Thoracic aorta (tissue), 2 donors: Measurements from ENCODE around the gene THEM5. TPM values are rescaled to one million over a fixed set of nuclear protein-coding genes. Genes with fewer than 3 reads are reported as not detected.

Source experiments
- ATAC-seq: fragments of 150-250 bp; one replicate; pipeline ENCODE4 v1.8.0; 2017; ENCODE audit warnings: low read depth; ENCODE audit not compliant: insufficient number of reproducible peaks, low FRiP score
- DNase-seq: peaks from one replicate; pipeline ENCODE4 v3.0.0-alpha.2; 2020; ENCODE audit warnings: low spot score
- H3K27ac ChIP-seq, 2 donors: fragments of 200-600 bp; sonication (generic); 1 replicate in 1 of 2; 2 replicates in 1 of 2; pipeline ENCODE4 v1.5.1; 2016; ENCODE audit warnings: mild to moderate bottlenecking in 2 of 2, moderate library complexity in 2 of 2
- H3K27me3 ChIP-seq: fragments of 200-600 bp; sonication (generic); replicated peaks from 2 replicates; pipeline ENCODE4 v1.6.0; 2016; ENCODE audit warnings: mild to moderate bottlenecking; ENCODE audit not compliant: insufficient read depth
- H3K36me3 ChIP-seq: fragments of 200-600 bp; sonication (generic); one replicate; pipeline ENCODE4 v1.5.1; 2016
- H3K4me1 ChIP-seq, 2 donors: fragments of 200-600 bp; sonication (generic); 1 replicate in 1 of 2; 2 replicates in 1 of 2; pipeline versions ENCODE4 v1.5.1 to v1.6.0; 2016; ENCODE audit warnings: low read depth in 2 of 2, mild to moderate bottlenecking in 1 of 2; ENCODE audit not compliant: control insufficient read depth in 1 of 2
- H3K4me3 ChIP-seq: fragments of 200-600 bp; sonication (generic); 2 replicates; pipeline ENCODE4 v1.5.1; 2016; ENCODE audit warnings: mild to moderate bottlenecking
- H3K9me3 ChIP-seq: fragments of 200-600 bp; sonication (generic); 2 replicates; pipeline ENCODE4 v1.5.1; 2016
- total RNA-seq, 2 donors: library from RNA; depleted of rRNA; stranded (reverse); fragments of >200 nt; gene quantifications; one replicate each; pipeline versions ENCODE4 v1.1.0 to v1.2.3, GENCODE V29; 2016
- TF ChIP-seq, protein P1 (sequence below): fragments of 200-600 bp; sonication (generic); IDR thresholded peaks from one replicate; pipeline ENCODE4 v1.5.1; 2019; ENCODE audit warnings: antibody characterized with exemption

The THEM5 gene
- total RNA-seq, 2 donors from 2014 or later, result not detected

DNA sequence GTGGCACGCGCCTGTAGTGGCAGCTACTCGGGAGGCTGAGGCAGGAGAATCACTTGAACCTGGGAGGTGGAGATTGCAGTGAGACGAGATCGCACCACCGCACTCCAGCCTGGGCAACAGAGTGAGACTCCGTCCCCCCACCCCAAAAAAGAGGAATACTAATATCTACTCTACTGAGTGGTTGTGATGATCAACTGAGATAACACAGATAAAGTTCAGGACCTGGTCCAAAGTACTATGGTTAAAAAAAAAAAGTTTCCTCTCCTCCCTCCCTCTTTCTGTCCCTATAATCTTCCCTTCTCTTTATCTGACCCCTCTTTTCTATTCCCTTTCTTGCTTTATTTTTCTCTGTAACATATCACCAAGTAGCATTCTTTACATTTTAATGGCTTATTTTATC, 17.9 kb downstream of the THEM5 start:
- Histone ChIP-seq H3K4me1 (peaks cover 14 to 30% of the 10 kb centered on the region in 2 donors), H3K9me3 (no peaks in the 10 kb centered on the region), H3K36me3 (no peaks in the 10 kb centered on the region), H3K4me3 (no peak overlapping the region), H3K27ac (no peak overlapping the region), H3K27me3 (no peaks in the 10 kb centered on the region)
- no peak for DNase-seq
- TF ChIP-seq, protein P1, sequence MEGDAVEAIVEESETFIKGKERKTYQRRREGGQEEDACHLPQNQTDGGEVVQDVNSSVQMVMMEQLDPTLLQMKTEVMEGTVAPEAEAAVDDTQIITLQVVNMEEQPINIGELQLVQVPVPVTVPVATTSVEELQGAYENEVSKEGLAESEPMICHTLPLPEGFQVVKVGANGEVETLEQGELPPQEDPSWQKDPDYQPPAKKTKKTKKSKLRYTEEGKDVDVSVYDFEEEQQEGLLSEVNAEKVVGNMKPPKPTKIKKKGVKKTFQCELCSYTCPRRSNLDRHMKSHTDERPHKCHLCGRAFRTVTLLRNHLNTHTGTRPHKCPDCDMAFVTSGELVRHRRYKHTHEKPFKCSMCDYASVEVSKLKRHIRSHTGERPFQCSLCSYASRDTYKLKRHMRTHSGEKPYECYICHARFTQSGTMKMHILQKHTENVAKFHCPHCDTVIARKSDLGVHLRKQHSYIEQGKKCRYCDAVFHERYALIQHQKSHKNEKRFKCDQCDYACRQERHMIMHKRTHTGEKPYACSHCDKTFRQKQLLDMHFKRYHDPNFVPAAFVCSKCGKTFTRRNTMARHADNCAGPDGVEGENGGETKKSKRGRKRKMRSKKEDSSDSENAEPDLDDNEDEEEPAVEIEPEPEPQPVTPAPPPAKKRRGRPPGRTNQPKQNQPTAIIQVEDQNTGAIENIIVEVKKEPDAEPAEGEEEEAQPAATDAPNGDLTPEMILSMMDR, result no peak
- ATAC-seq, result no peak

DNA sequence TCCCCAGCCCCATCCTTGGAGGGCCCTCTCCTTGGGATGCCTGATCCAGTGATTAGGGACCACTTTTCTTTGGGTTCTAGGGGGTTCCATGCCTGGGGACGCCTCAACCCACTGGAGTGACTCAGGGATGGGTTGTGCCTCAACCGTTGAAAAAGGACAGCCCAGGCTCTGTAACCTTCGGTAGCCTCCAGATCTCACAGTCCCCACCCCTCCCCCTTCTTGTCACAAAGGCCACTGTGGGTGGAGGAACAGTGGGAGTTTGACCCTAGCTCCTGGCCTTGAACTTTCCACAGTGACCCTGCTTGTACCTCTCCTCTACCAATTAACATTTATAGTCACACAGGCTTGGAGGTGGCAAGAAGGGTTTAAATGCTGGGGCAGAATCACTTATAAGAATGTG, 19.3 kb downstream of the THEM5 start:
- Histone ChIP-seq H3K36me3 (no peaks in the 10 kb centered on the region), H3K27ac (no peak overlapping the region), H3K27me3 (no peaks in the 10 kb centered on the region), H3K4me3 (no peak overlapping the region), H3K9me3 (no peaks in the 10 kb centered on the region), H3K4me1 (peaks cover 7 to 20% of the 10 kb centered on the region in 2 donors)
- TF ChIP-seq, protein P1, result no peak
- DNase-seq (no peak), ATAC-seq (no peak)

DNA sequence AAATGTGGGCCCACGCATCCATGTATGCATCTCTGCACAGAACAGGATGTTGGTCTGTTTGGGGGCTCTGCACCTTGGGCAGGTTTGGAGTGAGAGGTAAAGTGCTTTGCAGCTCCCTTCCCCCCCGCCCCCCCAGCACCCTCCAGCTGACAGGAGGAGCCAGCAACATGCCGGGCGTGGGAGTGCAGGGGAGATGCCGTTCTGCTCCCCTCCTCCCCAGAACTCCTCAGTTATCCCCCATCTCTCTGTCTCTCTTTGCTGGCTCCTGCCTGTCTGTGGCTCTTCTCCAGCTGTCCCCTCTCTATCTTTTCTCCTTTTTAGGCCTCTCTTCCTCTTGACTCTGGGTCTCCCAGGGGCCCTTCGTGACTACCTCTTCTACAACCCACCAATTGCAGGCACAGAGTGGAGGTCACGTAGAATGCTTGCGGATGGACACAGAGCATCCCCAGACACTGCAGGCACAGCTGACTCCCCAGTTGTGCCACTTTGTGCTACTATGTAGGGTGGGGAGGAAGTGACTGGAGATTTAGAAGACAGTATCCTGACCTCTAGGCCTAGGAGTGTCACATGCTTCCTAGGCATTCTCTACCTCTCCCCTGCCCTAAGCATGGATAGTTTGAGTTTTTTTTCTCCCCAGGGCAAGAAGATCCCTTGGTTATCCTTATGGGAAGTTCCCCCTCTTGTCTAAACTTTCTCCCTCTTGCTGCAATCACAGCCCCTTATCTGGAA, 20.2 kb downstream of the THEM5 start:
- TF ChIP-seq, protein P1, result no peak
- DNase-seq, result no peak
- H3K27me3 ChIP-seq, result no peaks in the 10 kb centered on the region
- no peak overlapping the region for H3K4me3 ChIP-seq
- no peaks in the 10 kb centered on the region for H3K9me3 ChIP-seq
- no peak for ATAC-seq
- H3K27ac ChIP-seq, result no peak overlapping the region
- H3K36me3 ChIP-seq, result no peaks in the 10 kb centered on the region
- peaks cover 0 to 11% of the 10 kb centered on the region in 2 donors for H3K4me1 ChIP-seq

DNA sequence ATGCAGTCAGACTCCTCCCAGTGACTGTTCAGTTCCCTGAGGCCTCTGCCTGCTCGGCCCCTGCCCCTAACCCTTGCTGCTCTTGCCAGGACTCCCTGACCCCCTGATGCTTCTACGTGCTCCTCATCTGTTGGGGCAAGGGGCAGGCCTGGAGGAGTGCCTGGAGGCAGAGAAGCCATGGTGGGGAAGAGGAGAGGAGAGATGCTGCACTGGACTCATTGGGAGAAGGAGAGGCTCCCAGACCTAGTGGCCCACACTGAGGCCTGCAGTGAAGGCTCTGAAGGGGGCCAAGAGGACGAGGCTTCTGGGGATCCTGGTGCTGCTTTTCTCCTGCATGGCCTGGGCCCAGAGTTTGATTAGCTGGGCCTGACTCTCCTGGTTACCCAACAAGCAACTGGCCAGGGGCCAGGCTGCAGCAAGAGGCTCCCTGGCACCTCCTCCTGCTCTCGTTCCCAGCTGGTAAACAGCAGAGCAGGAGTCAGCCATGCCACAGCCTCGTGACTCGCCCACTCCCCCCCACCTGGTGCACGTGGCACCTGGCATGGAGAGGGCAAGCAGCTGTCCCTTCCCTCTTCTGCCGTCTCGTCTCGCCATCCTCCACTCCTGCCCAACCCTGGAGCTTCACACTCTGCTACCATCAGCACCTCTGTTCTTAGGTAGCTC, 21.1 kb downstream of the THEM5 start:
- DNase-seq (no peak), ATAC-seq (no peak)
- Histone ChIP-seq H3K27ac (no peak overlapping the region), H3K4me1 (peaks cover 0 to 2% of the 10 kb centered on the region in 2 donors), H3K36me3 (no peaks in the 10 kb centered on the region), H3K4me3 (no peak overlapping the region), H3K27me3 (no peaks in the 10 kb centered on the region), H3K9me3 (no peaks in the 10 kb centered on the region)
- TF ChIP-seq, protein P1, result no peak

DNA sequence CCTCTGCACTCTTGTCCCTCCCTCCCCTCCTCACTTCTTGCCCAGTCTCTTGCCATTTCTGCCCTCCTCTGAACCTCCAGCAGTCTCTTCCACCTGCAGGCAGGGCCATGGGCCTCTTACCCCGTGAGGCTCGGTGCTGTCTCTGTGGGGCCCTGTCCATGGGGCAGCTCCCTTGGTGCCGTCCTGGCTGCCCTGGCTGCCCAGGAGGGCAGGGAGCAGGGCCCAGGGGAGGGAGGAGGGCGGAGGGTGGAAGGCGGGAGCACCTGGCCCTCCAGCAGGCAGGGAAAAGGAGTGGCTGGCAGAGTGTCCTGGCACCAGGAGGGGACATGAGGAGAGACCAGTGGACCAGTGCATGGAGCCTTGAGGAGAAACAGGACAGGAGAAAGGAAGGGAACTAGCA, 21.9 kb downstream of the THEM5 start, which contains the start of gene RORC:
Gene RORC (minus strand): TSS at position 198 of the 400 bp plus-strand sequence. CDS start 38 bp downstream, at position 160.
- no peak for DNase-seq
- TF ChIP-seq, protein P1, result no peak
- no peak within 1 kb of the TSS for H3K27ac ChIP-seq
- no peaks in the 10 kb centered on the region for H3K9me3 ChIP-seq
- H3K4me1 ChIP-seq, result no peaks in the 10 kb centered on the region
- no peak for ATAC-seq
- no peak within 1 kb of the TSS for H3K4me3 ChIP-seq
- no peaks in the 10 kb centered on the region for H3K36me3 ChIP-seq
- H3K27me3 ChIP-seq, result no peaks in the 10 kb centered on the region
